ENCODE data around the gene ANXA10.

GRCh38 chr4:168134651-168135050 lies 42.3 kb downstream of the ANXA10 start:
- no peak for TF ChIP-seq CTCF (conservative IDR thresholded peaks at IDR 0.05; ENCODE audit: low read depth in 2 of 2)
- TF ChIP-seq POLR2AphosphoS5 (IDR thresholded peaks at IDR 0.05; ENCODE audit: low read depth): no peak

Measured in GM23338 (cell line).